Measurements from ENCODE around the gene HIPK1. TPM values are rescaled to one million over a fixed set of nuclear protein-coding genes. Genes with fewer than 3 reads are reported as not detected.

HIPK1 gene
- total RNA-seq, 1 donor from 2014 or later, result 62.0 TPM

DNA sequence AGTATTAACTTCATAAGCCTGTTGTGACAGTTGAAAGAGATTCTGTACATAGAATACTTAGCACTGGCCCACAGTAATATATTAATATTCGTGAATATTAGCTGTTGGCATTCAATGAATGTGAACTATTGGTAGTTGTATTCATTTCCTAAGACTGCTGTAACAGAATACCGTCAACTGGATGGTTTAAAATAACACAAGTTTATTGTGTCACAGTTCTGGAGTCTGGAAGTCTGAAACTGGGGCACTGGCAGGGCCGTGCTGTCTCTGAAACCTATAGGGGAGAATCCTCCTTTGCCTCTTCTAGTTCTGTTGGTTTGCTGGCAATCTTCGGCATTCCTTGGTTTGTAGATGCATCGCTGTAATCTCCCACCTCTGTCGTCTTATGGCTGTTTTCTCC lies 97.7 kb downstream of the HIPK1 start:
- Mint-ChIP-seq H3K27me3 (no peaks in the 10 kb centered on the region), H3K9me3 (no peaks in the 10 kb centered on the region), H3K4me1 (ENCODE audit: unreplicated experiment) (peaks cover 22% of the 10 kb centered on the region), H3K36me3 (no peaks in the 10 kb centered on the region), H3K27ac (no peak overlapping the region), H3K4me3 (no peak overlapping the region)
- TF ChIP-seq, protein P1, sequence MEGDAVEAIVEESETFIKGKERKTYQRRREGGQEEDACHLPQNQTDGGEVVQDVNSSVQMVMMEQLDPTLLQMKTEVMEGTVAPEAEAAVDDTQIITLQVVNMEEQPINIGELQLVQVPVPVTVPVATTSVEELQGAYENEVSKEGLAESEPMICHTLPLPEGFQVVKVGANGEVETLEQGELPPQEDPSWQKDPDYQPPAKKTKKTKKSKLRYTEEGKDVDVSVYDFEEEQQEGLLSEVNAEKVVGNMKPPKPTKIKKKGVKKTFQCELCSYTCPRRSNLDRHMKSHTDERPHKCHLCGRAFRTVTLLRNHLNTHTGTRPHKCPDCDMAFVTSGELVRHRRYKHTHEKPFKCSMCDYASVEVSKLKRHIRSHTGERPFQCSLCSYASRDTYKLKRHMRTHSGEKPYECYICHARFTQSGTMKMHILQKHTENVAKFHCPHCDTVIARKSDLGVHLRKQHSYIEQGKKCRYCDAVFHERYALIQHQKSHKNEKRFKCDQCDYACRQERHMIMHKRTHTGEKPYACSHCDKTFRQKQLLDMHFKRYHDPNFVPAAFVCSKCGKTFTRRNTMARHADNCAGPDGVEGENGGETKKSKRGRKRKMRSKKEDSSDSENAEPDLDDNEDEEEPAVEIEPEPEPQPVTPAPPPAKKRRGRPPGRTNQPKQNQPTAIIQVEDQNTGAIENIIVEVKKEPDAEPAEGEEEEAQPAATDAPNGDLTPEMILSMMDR (conservative IDR thresholded peaks at IDR 0.05), result no peak
- DNase-seq (ENCODE audit: extremely low spot score, unreplicated experiment), result no peak

Other genes starting within 250 kb of the HIPK1 start
- gene PHTF1, start 169.8 kb upstream of the HIPK1 start, total RNA-seq (ENCODE audit: low replicate concordance), result 17.7 and 27.1 TPM in 2 replicates
- 18.8 and 21.2 TPM in 2 replicates for gene RSBN1, start 116.8 kb upstream of the HIPK1 start, total RNA-seq (ENCODE audit: low replicate concordance)
- not detected in 2 replicates for gene PTPN22, start 57.6 kb upstream of the HIPK1 start, total RNA-seq (ENCODE audit: low replicate concordance)
- gene BCL2L15, start 41.7 kb upstream of the HIPK1 start, total RNA-seq (ENCODE audit: low replicate concordance), result 1.2 TPM in 2 replicates
- gene AP4B1, start 24.5 kb upstream of the HIPK1 start, total RNA-seq (ENCODE audit: low replicate concordance), result 13.5 and 22.4 TPM in 2 replicates
- gene DCLRE1B, start 24.0 kb upstream of the HIPK1 start, total RNA-seq (ENCODE audit: low replicate concordance), result 5.7 and 16.0 TPM in 2 replicates
- 7.5 and 30.5 TPM in 2 replicates for gene OLFML3, start 50.1 kb downstream of the HIPK1 start, total RNA-seq (ENCODE audit: low replicate concordance)
- gene SYT6, start 224.5 kb downstream of the HIPK1 start, total RNA-seq (ENCODE audit: low replicate concordance), result 1.1 and 3.0 TPM in 2 replicates

Data from type B pancreatic cell (in vitro differentiated cells).